ENCODE results near the gene STX8. TPM values are rescaled to one million over a fixed set of nuclear protein-coding genes. Genes with fewer than 3 reads are reported as not detected.

Gene STX8
- total and polyA plus RNA-seq, 7 donors = 34.0 to 70.6 (median 50.5) TPM

GRCh38 chr17:9520649-9521048, 55.0 kb downstream of the STX8 start:
- DNase-seq (no peak), ATAC-seq (no peak)
- no peak for TF ChIP-seq CTCF (IDR thresholded peaks at IDR 0.05)
- H3K36me3 ChIP-seq (ENCODE audit: insufficient read depth in 1 of 2, low read depth in 1 of 2) = no peaks in the 10 kb centered on the region
- intact Hi-C loops (cut with DNase I) = loop anchor here (5.0 to 10.0 kb wide), 3 partner anchors 118 to 528 kb away; no protein-coding TSS in a partner anchor
- H3K9me3 ChIP-seq = no peaks in the 10 kb centered on the region
- H3K4me1 ChIP-seq = no peaks in the 10 kb centered on the region
- H3K27ac ChIP-seq = no peak overlapping the region
- WGBS, 3 donors = 60 to 76% (median 70%) methylated on average over 4 of the region's 4 CpGs
- no peaks in the 10 kb centered on the region for H3K27me3 ChIP-seq (ENCODE audit: insufficient read depth in 3 of 3, low read length in 2 of 3)
- no peak overlapping the region for H3K4me3 ChIP-seq

- TF ChIP-seq CTCF (IDR thresholded peaks at IDR 0.05) = no peak
- Histone ChIP-seq H3K27ac (no peak overlapping the region), H3K36me3 (ENCODE audit: insufficient read depth in 1 of 2, low read depth in 1 of 2) (no peaks in the 10 kb centered on the region), H3K4me1 (no peaks in the 10 kb centered on the region), H3K4me3 (no peak overlapping the region), H3K27me3 (ENCODE audit: insufficient read depth in 3 of 3, low read length in 2 of 3) (no peaks in the 10 kb centered on the region), H3K9me3 (no peaks in the 10 kb centered on the region)
- no peak for ATAC-seq
- DNase-seq = no peak
- WGBS, 3 donors = 66 to 80% (median 67%) methylated on average over 8 to 9 of the region's 9 CpGs
- intact Hi-C loops (cut with DNase I) = loop anchor here (5.0 to 10.0 kb wide), 3 partner anchors 117 to 527 kb away; no protein-coding TSS in a partner anchor
Observed at GRCh38 chr17:9519583-9520272, 55.9 kb downstream of the STX8 start.

DNA sequence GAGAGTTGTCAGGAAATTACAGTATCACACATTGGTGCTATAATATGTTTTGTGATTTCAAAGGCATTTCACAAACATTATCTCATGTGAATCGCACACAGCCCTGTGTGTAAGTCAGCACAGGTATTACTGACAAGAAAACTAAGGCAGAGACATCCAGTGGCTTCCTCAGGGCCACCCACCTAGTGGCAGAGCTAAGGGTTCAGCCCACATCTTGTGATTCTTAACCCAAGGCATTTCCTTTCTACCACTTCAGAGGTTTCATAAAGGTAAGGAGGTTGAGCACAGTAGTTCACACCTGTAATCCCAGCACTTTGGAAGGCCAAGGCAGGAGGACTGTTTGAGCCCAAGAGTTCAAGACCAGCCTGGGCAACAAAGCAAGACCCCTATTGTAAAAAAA, 58.2 kb downstream of the STX8 start:
- Histone ChIP-seq H3K36me3 (ENCODE audit: insufficient read depth in 1 of 2, low read depth in 1 of 2) (no peaks in the 10 kb centered on the region), H3K9me3 (no peaks in the 10 kb centered on the region), H3K27me3 (ENCODE audit: insufficient read depth in 3 of 3, low read length in 2 of 3) (no peaks in the 10 kb centered on the region), H3K4me3 (no peak overlapping the region), H3K4me1 (no peaks in the 10 kb centered on the region), H3K27ac (no peak overlapping the region)
- ATAC-seq = no peak
- no peak for TF ChIP-seq CTCF (IDR thresholded peaks at IDR 0.05)
- intact Hi-C loops (cut with DNase I) = loop anchor here in 1 of 2 donors (10.0 kb wide), 1 partner anchor 193 kb away; no protein-coding TSS in a partner anchor
- DNase-seq = no peak
- WGBS, 3 donors = 94 to 97% (median 94%) methylated on average over 1 of the region's 1 CpG

DNA sequence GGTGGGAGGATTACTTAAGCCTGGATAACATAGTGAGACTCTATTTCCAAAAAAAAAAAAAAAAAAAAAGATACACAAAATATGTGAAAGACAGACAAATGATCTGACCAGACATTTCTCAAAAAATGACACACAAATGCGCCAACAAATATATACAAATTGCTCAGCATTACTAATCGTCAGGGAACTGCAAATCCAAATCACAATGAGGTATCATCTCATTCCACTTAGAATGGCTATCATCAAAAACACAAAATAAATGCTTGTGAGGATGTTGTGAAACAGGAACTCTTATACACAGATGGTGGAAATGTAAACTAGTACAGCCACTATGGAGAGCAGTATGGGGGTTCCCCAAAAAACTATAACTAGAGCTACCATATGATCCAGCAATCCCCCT, 62.4 kb downstream of the STX8 start:
- no peak for TF ChIP-seq CTCF (IDR thresholded peaks at IDR 0.05)
- intact Hi-C loops (cut with DNase I) = loop anchor here in 1 of 2 donors (10.0 kb wide), 1 partner anchor 188 kb away; no protein-coding TSS in a partner anchor
- H3K27me3 ChIP-seq (ENCODE audit: insufficient read depth in 3 of 3, low read length in 2 of 3) = no peaks in the 10 kb centered on the region
- no peak for ATAC-seq
- no peak overlapping the region for H3K4me3 ChIP-seq
- WGBS, 3 donors = 94 to 100% (median 97%) methylated on average over 2 of the region's 2 CpGs
- H3K36me3 ChIP-seq (ENCODE audit: insufficient read depth in 1 of 2, low read depth in 1 of 2) = no peaks in the 10 kb centered on the region
- H3K4me1 ChIP-seq = no peaks in the 10 kb centered on the region
- no peak overlapping the region for H3K27ac ChIP-seq
- peaks cover 12% of the 10 kb centered on the region for H3K9me3 ChIP-seq
- no peak for DNase-seq
